Stimulated activated CD4-positive, alpha-beta T cell treated with anti-CD3 and anti-CD28 coated beads, TNF-alpha, amount 100 ng/mL, for 4 hours (primary cell): ENCODE measurements around the gene ITPR3.

Experiments
- DNase-seq, 3 experiments: peaks; one replicate each; pipeline ENCODE4 v3.0.0-alpha.2; 2020; ENCODE audit warnings: low read depth in 3 of 3

The ITPR3 gene

GRCh38 chr6:33670086-33670660 is 49.1 kb downstream of the ITPR3 start:
- no peak for DNase-seq

GRCh38 chr6:33670971-33671743 is 50.0 kb downstream of the ITPR3 start:
- no peak for DNase-seq

- no peak for DNase-seq
Measured at GRCh38 chr6:33671744-33672072, 50.6 kb downstream of the ITPR3 start.

GRCh38 chr6:33672808-33673207 is 51.7 kb downstream of the ITPR3 start:
- no peak for DNase-seq

GRCh38 chr6:33673851-33674250 is 52.7 kb downstream of the ITPR3 start:
- no peak for DNase-seq

- DNase-seq: no peak
Measured at GRCh38 chr6:33675968-33676367, 54.8 kb downstream of the ITPR3 start.

- no peak for DNase-seq
Measured at GRCh38 chr6:33676416-33677142, 55.5 kb downstream of the ITPR3 start.

- DNase-seq: no peak
Measured at GRCh38 chr6:33677143-33677660, 56.1 kb downstream of the ITPR3 start.

- DNase-seq: no peak
Measured at GRCh38 chr6:33677689-33678088, 56.6 kb downstream of the ITPR3 start.

GRCh38 chr6:33678233-33678931 is 57.3 kb downstream of the ITPR3 start:
- no peak for DNase-seq

GRCh38 chr6:33678932-33679490 is 57.9 kb downstream of the ITPR3 start:
- DNase-seq: no peak

- no peak for DNase-seq
Measured at GRCh38 chr6:33679761-33680160, 58.6 kb downstream of the ITPR3 start.

GRCh38 chr6:33682341-33682740 is 61.2 kb downstream of the ITPR3 start:
- DNase-seq: no peak

- peak in 2 of 3 experiments; percentile 61 to 64 for DNase-seq
Measured at GRCh38 chr6:33683051-33683571, 62.0 kb downstream of the ITPR3 start.

GRCh38 chr6:33683576-33684427 is 62.7 kb downstream of the ITPR3 start:
- no peak for DNase-seq

GRCh38 chr6:33684428-33684896 is 63.3 kb downstream of the ITPR3 start:
- DNase-seq: no peak

GRCh38 chr6:33684983-33685382 is 63.9 kb downstream of the ITPR3 start:
- no peak for DNase-seq

- no peak for DNase-seq
Measured at GRCh38 chr6:33685411-33686224, 64.5 kb downstream of the ITPR3 start.

- DNase-seq: no peak
Measured at GRCh38 chr6:33686225-33686924, 65.3 kb downstream of the ITPR3 start.
